HG03025 (cell line): ENCODE results near the gene STX17.

Source experiments
- ATAC-seq: cut with Tn5 transposase; IDR thresholded peaks from one replicate; pipeline ENCODE4 v1.9.1; 2021; ENCODE audit warnings: mild to moderate bottlenecking, moderate library complexity; ENCODE audit not compliant: unreplicated experiment, low FRiP score

STX17 gene

DNA sequence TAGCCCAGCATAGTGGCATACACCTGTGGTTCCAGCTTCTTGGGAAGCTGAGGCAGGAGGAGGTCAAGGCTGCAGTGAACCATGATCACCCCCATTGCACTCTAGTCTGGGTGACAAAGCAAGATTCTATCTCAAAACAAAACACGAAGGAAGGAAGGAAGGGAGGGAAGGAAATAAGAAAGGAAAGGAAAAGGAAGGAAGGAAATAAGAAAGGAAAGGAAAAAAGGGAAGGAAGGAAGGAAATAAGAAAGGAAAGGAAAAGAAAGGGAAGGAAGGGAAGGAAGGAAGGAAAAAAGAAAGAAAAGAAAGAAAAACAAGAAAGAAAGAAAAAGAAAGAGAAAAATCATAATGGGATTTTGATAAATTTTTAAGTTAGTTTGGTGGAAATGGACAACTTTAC is 3.1 kb upstream of the STX17 start:
- ATAC-seq: no peak

DNA sequence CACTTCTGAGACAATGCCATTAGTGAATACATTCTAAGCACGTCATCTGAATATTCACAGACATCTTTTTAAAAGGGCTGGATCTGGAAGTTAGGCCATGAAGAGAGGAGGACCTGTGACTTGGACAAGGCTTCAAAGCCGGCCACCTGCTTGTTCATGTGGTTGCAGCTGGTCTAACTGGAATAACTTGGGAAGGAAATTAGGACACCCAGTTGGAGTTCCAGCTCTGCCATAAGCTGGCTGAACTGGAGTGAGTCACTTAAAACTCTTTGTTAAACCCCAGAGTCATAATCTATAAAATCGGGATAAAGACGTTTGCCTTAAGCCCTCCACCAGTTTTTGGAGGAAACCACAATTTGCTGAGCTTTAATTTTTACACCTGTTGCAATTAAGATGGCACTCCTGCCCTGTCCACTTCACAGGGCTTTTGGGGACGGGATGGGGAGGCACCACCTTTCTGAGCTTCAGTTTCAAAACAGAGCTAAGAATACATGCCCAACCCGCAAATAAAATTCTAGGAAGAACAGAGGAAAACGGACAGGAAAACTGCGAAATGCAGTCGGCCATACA is 536 bp upstream of the STX17 start:
- ATAC-seq: no peak

DNA sequence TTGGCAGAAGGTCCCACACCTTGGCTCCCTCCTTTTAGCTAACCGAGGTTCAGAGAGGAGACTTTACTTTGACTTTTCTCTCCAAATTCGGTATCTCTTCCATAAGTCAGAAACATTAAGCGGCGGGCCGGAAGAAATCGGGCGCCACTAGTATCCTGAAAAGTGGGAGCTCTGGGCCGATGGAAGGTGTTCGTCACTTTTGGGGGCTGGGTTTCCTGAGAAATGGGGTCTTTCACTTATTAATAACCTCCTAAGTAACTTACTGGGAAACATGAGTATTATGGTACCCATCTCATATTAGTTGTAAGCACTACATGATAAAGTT is 716 bp downstream of the STX17 start:
- peak; percentile 14 for ATAC-seq

DNA sequence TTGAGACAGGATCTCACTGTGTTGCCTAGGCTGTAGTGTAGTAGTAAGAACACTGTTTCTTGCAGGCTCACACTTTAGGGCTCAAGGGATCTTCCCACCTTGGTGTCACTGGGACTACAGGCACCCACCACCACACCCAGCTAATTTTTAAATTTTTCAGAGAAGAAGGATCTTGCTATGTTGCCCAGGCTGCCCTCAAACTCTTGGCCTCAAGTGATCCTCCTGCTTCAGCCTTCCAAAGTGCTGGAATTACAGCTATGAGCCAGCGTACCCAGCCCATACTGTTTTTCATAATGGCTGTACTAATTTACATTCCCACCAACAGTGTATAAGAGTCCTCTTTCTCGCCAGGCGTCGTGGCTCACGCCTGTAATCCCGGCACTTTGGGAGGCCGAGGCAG is 5.1 kb downstream of the STX17 start:
- ATAC-seq: no peak

DNA sequence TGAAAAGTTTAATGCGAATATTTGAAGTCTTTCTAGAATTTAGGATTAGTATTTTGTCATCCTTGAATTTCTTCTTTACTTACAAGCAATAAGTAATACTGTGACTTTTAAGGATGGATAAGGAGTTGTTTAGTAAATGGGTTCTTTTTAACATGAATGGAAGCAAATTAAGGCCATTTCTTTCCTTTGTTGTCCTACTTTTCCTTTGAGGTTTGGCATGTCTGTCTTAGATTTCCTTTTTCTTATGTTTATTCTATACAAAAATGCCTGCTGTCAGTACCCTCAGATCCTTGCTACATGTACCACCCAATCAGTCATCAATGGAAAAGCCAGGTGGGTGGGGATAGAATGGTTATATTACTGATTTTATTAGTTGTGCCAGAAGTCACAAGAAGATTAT is 10.2 kb downstream of the STX17 start:
- no peak for ATAC-seq

DNA sequence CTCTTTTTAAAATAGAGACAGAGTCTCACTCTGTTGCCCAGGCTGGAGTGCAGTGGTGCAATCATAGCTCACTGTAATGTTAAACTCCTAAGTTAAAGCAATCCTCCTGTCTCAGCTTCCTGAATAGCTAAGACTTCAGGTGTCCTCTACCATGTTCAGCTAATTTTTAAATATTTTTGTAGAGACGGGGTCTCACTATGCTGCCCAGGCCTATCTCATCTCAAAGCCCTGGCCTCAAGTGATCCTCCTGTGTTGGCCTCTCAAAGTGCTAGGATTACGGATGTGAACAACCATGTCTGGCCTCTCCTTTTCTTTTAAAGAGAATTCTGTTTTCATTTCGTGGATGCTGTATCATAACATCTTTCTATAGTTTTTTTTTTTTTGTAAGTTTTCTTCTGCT is 11.7 kb downstream of the STX17 start:
- ATAC-seq: no peak

DNA sequence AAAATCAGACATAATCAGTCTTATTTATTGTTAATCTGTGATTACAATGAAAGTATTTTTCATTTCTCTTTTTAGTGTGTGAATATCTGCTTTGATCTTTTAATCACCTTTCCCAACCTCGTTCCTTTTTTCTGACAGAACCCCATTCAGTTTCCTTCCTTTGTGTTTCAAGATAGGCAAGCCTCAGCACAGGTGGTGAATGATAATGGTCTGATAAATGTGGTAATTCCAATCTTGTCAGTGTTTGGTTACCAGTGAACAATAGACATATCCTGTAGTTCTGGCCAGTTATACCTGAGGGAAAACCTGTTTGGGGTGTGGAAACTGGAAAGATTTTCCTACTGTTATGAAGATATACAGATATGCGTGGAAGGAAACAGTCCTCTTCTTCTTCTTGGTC is 13.5 kb downstream of the STX17 start:
- ATAC-seq: no peak

DNA sequence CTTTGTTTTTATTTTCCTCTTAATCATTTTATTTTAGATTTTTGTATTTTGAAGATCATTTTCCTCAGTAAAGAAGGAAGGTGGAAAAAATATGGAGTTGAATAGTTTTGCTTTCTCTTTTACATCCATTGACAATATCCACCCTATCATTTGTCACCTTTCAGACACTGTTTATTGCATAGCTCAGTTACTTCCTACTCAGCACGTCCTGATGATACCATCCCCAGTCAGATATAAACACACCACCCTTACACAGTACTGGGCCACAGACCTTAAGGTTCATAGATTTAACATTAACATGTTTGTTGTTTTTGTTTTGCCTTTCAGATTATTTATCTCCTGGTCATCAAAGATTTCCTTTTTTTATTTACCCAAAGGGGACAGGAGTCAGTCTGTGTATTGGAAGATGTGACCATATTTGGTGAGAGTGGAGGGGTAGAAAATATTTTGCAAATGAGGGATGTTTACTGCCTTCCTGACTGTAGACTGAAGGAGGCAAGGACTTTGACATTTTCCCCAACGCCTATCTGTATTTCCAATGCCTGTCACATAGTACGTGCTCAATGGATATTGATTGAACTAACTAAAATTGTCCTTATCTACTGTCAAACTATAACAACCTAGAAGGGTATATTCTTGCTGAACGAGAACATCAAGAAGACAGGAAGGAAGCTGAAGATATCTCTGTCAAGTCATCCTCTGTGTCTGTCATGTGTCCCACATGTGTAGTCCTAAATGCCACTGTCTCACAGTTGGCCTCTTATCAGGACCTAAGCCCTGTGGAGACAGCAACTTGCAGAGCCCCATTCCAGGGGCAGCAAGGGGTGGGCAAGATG is 15.6 kb downstream of the STX17 start:
- no peak for ATAC-seq

DNA sequence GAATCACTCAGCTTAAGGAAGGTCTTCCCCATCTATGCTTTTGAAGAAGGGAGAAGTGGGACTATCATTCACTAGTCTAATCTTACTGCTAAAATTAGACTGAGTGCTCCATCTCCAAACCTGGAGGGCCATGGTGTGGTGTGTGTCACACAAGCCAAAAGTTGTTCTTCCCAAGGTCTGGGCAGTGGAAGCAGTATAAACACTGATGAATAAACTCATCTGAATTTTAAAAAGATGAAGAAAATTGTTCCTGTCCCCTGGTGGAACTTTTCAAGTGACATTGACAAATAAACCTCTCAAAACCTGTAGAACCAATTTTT is 16.2 kb downstream of the STX17 start:
- ATAC-seq: no peak

DNA sequence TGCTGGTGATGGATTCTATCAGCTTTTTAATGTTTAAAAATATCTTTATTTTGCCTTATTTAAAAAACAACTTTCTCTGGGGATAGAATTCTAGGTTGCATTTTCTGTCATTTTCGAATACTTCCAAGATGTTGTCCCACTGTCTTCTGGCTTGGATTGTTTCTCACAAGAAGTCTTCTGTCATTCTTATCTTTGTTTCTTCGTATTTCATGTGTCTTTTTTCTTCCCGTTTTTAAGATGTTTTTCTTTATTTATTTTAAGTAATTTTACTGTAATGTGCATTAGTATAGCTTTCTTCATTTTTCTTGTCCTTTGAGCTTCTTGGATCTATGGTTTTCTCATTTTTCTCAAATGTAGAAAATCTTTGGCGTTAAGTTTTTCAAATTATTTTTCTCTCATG is 19.1 kb downstream of the STX17 start:
- ATAC-seq: no peak

DNA sequence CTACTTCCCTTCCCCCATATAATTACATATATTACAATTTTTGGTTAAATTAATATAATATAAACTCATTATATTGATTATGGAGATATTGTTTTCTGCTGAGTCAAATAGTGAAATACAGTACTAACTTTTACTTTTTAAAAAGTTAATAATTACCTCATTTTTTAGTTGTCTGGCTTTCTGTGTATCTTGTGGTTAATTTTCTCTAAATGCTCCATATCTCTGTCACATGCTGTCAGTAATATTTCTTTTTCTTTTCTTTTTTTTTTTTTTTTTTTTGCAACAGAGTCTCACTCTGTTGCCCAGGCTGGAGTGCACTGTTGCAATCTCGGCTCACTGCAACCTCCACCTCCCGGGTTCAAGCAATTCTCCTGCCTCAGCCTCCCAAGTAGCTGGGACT is 23.2 kb downstream of the STX17 start:
- no peak for ATAC-seq

DNA sequence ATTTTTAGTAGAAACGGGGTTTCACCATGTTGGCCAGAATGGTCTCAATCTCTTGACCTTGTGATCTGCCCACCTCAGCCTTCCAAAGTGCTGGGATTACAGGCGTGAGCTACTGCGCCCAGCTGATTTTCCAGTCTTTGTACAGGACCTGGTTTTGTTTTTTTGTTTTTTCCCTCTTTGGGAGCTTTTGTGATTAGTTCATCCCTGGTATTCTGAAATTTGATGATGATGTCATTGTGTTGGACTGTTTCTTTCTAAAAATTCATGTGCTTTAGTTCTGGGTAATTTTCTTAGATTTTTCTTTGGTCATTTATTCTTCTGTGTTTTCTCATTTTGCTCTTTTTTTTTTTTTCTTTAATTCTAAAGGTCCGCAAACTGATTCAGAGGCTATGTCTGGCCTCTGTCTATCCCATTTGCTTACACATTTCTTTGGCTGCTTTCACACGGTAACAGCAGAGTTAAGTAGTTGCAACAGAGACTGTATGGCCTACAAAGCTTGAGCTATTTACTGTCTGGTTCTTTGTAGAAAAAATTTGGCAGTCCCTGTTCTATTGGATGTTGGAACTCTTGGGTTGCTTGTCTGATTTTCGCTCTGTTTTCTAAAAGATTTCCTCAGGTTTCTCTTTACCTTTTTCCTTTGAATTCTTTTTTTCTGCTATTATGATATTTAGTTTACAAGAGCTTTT is 24.8 kb downstream of the STX17 start:
- ATAC-seq: no peak

DNA sequence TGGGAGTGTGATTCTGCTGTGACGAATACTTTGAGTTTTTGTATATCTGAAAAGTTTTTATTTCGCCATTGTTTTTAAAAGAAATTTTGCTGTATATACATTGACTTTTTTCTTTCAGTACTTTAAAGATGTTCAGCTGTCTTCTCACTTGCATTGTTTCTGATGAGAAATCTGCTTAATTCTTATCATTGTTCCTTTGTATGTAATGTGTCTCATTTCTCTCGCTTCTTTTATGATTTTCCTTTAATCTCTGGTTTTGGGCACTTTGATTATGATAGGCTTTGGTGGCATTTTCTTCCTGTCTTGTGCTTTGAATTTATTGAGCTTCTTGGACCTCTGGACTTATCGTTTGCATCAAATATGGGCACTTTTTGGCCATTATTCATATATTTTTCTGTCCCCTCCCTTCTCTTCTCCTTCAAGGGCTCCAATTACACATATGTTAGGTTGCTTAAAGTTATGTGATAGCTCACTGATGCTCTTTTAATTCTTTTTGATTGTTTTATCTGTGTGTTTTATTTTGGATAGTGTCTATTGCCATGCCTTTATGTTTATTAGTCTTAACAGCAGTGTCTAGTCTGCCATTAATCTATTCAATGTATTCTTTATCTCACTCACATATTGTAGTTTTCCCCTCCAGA is 30.6 kb downstream of the STX17 start:
- ATAC-seq: no peak

DNA sequence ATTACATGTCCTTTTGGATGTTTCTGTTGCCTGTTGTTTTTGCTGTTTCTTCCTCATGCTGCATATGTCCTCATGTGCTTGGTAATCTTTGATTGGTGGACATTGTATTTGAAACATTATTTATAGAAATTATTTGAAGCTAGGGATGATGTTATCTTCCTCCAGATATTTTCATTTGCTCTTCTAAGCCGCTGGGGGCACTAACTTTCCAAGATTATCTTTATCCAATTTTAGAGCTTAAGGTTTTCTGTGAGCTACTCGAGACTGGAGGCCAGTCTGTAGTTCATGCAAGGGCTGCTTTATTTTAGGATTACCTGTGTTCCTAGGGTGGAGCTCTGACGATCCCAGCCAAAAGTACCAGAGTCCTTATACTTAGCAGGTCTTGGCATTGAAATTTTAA is 40.9 kb downstream of the STX17 start:
- ATAC-seq: no peak

DNA sequence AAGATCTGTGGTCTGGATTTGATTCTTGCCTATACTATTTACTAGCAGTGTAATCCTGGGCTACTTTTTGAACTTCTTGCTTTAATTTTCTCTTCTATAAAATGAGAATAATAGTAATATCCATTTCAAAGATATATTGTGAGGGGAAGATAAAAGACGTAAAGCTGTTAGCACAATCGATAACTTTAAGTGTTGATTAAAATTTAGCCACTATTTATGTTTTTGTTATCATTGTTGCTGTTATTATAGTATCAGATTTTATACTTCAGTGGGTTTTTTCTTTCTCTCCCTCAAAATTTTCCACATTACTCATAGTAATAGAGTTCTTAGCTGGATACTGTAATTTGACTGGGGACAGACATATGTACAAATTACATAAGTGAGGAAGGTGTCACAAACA is 42.0 kb downstream of the STX17 start:
- ATAC-seq: no peak

DNA sequence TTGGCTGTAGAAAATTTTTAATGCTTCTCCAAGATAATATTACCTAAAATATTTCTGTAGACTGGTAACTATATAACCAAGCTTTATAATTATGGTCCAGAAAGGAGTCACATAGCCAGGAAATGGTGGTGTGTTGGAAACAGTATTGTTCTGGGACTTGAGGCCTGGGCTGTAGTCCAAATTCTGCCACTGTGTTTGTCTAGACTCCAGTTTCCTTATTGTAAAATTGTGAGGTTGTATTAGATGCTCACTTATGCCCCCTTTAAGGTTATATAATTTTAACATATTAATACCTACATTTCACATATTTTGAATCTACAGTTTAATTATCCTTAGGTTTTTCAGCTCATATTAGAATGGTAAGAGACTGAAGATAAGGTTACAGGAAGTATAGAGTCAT is 42.4 kb downstream of the STX17 start:
- no peak for ATAC-seq

DNA sequence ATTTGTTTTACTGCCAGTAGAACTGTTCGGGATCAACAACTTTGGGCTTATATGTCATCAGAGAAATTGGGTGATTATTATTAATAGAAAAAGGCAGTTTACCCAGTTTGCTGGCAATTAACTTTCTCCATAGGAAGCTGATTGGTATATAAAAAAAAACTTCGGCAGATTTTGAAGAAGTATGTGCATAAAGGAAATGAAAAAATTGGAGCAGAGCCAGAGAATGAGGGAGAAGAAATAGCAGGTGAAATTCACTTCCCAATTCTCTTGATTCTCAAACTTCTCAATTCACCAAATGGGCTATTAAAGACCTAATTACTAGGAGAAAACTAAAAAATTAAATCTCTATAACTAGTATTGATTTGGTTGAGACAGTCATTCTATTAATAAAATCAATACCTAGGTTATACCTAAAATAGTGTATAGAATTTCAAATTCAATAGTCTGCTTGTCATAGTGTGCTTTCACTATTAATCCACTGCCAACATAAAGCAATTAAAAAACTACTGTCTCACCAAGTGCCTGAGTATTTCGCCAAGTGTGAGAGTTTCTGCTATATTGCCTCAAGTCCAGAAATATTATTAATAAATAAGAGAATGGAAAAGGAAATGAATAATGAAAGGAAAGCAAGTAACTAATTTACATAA is 47.5 kb downstream of the STX17 start:
- no peak for ATAC-seq

DNA sequence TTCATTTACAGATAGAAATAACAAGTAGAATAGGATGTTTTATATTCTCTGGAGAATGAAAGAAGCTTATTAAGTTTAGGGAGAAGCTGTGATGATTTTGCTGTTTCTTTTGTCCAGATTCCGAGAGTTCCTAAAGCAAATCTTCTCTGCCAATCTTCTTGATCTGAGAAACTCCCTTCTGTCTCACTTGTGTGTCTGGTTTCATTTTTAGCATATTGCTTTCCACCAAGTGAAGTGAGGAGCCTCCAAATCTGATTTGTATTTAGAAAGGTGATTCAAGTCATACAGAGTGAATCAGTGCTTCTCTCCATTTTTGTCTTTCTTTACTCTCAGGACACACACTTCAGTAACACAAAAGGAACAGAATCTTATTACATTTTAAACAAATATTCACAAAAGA is 48.4 kb downstream of the STX17 start:
- ATAC-seq: no peak

DNA sequence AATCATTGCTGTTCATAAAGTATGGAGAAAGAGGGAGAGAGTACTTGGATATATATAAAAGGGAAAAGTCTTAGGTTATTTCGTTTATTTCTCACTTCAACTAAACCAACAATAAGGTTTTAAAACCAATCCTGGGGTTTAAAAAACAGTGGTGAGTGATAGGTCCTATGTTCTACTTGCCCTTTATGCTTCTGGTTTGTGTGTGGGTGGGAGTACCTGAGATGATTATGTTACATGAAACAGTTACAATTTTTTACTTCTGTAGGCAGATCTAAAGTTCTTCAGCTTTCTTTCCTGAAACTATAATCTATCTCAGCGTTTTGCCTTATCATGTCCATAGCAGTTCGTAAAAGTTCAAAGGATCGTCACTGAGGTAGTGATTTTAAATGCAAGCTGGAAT is 49.2 kb downstream of the STX17 start:
- no peak for ATAC-seq

DNA sequence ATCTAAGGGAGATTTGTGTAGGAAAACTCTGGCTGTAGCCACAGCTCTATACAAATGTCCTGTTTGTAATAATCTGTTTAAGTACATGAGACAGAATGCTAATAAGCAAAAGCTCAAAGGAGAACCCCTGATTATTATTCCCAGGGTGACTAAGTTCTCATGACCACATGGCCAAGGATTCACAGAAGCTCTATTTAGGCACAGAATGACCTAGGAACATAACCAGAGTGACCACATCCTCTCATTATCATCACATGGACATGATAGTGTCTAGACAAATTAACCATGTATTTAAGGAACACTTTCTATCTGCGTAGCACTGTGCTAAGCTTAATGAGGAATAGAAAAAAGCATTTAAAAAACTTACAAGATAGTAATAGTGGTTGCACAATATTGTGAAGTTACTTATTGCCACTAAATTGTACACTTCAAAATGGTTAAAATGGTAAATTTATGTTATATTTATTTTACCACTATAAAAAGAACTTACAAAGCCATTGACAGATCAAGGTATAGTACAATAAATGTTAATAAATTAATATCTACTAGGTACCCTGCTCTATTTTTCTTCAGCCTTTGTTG is 56.3 kb downstream of the STX17 start:
- no peak for ATAC-seq

DNA sequence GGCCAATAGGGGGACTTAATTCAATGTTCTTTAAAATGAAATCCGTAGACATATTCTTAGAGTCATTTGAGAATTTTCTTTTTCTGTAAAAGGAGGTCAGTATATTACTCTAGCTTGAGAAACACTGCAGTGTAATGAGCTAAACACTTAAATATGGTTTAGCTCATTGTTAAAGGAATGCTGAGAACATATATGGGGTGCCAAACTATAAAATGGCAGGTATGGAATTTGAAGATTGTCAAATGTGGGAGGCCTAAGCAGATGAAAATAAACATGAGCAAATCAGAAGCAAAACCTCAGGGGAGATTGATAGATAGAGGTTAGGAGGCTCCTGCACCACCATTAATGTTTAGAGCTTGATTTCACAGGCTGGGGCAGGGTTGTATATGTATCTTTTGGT is 57.9 kb downstream of the STX17 start:
- ATAC-seq: no peak
